ENCODE data around the gene FOXL1. TPM values are rescaled to one million over a fixed set of nuclear protein-coding genes. Genes with fewer than 3 reads are reported as not detected.

FOXL1 gene
- total RNA-seq, 1 experiment from 2014 or later: 7.5 TPM

GRCh38 chr16:86626966-86627365, 48.6 kb downstream of the FOXL1 start:
- Histone ChIP-seq H2AFZ (ENCODE audit: low read depth, low read length, poor library complexity, severe bottlenecking) (no peak overlapping the region), H4K20me1 (ENCODE audit: insufficient read depth) (no peaks in the 10 kb centered on the region), H3K4me2 (ENCODE audit: low read length) (no peak overlapping the region), H3K4me1 (ENCODE audit: control insufficient read depth in 1 of 2, insufficient read depth in 2 of 2, low read length in 2 of 2) (peaks cover 0 to 23% of the 10 kb centered on the region in 2 experiments; a peak in 1 of 4 replicates), H3K36me3 (ENCODE audit: control insufficient read depth in 1 of 2, insufficient read depth in 2 of 2, low read length in 2 of 2) (no peaks in the 10 kb centered on the region), H3K9me3 (ENCODE audit: control insufficient read depth in 1 of 2, insufficient read depth in 1 of 2, low read depth in 1 of 2, low read length in 2 of 2) (no peaks in the 10 kb centered on the region), H3K4me3 (replicated peaks in 1 of 2; ENCODE audit: low read depth in 1 of 2, low read length in 2 of 2) (no peak overlapping the region), H3K9me2 (ENCODE audit: insufficient read depth) (no peaks in the 10 kb centered on the region), H3K27me3 (ENCODE audit: insufficient read depth, low read length) (no peaks in the 10 kb centered on the region), H3K27ac (ENCODE audit: low read depth, low read length) (no peak overlapping the region), H3K79me2 (ENCODE audit: insufficient read depth, low read length) (no peaks in the 10 kb centered on the region), H3K9ac (ENCODE audit: low read length) (no peak overlapping the region)
- ChIA-PET POLR2A (no interaction called here), CTCF (no interaction called here), RAD21 (ENCODE audit: low non-redundant PET in 1 of 2, low total read pairs in 2 of 2, uncharacterized antibody in 2 of 2, unreplicated experiment in 2 of 2) (no interaction called here)
- no peak for TF ChIP-seq POLR2AphosphoS5 (IDR thresholded peaks at IDR 0.05; ENCODE audit: low read depth, low read length)
- no peak for TF ChIP-seq SP1 (IDR thresholded peaks at IDR 0.05; ENCODE audit: low read depth)
- TF ChIP-seq TCF7L2 (IDR thresholded peaks at IDR 0.05; ENCODE audit: borderline replicate concordance, extremely low read depth, insufficient read depth, insufficient read length): no peak
- no peak for TF ChIP-seq CTCF (IDR thresholded peaks at IDR 0.05 in 2 of 3, conservative IDR thresholded peaks at IDR 0.05 in 1 of 3; ENCODE audit: borderline replicate concordance in 1 of 3, insufficient read depth in 1 of 3, low read depth in 2 of 3, low read length in 2 of 3)
- TF ChIP-seq JUND (IDR thresholded peaks at IDR 0.05): no peak
- no peak for TF ChIP-seq ZFX (IDR thresholded peaks at IDR 0.05)
- TF ChIP-seq SIN3A (IDR thresholded peaks at IDR 0.05; ENCODE audit: low read depth): no peak
- no peak for TF ChIP-seq EZH2phosphoT487 (IDR thresholded peaks at IDR 0.05; ENCODE audit: borderline replicate concordance)
- TF ChIP-seq EZH2 (IDR thresholded peaks at IDR 0.05): no peak
- TF ChIP-seq FOSL1 (IDR thresholded peaks at IDR 0.05; ENCODE audit: low read depth): no peak
- no peak for TF ChIP-seq ZBTB33 (IDR thresholded peaks at IDR 0.05; ENCODE audit: extremely low read depth, insufficient replicate concordance, low read length)
- no peak for TF ChIP-seq EGR1 (IDR thresholded peaks at IDR 0.05; ENCODE audit: low read depth)
- TF ChIP-seq REST (IDR thresholded peaks at IDR 0.05; ENCODE audit: low read depth): no peak
- TF ChIP-seq, protein P1, sequence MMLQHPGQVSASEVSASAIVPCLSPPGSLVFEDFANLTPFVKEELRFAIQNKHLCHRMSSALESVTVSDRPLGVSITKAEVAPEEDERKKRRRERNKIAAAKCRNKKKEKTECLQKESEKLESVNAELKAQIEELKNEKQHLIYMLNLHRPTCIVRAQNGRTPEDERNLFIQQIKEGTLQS (IDR thresholded peaks at IDR 0.05): no peak
- TF ChIP-seq ELF1 (IDR thresholded peaks at IDR 0.05; ENCODE audit: borderline replicate concordance, low read depth): no peak
- TF ChIP-seq SRF (IDR thresholded peaks at IDR 0.05; ENCODE audit: low read depth): no peak
- no TSS peak for BruUV-seq (replicated peaks)
- ATAC-seq: no peak
- intact Hi-C loops (cut with micrococcal nuclease): no loop called here
- DNase-seq (ENCODE audit: low read depth, low spot score): no peak

All from HCT116 (cell line).